ENCODE data around the gene GRM4. TPM values are rescaled to one million over a fixed set of nuclear protein-coding genes. Genes with fewer than 3 reads are reported as not detected.
"Not testable (repeated sequence)": the region's sequence is repeated elsewhere in the genome, so short reads cannot be mapped to it uniquely, and the experiment has no call there.

GRM4 gene
- total RNA-seq, 5 donors from 2014 or later (not counting 1 experiment from before 2014, with no cell fraction given) = 0.10 to 0.38 (median 0.21) TPM; not detected in 1

GRCh38 chr6:34018961-34019606 is 126.8 kb downstream of the GRM4 start:
- WGBS (ENCODE audit: insufficient coverage) = 77% methylated on average over 3 of the region's 7 CpGs
- no peak overlapping the region for H3K4me3 Mint-ChIP-seq
- no peaks in the 10 kb centered on the region for H3K4me1 ChIP-seq (ENCODE audit: control insufficient read depth in 1 of 2, extremely low read depth in 1 of 2, insufficient read depth in 2 of 2, low read length in 2 of 2)
- ATAC-seq (replicated peaks in 1 of 4) = no peak
- no peak overlapping the region for H3K27ac ChIP-seq (ENCODE audit: low read length)
- peaks cover 0 to 39% of the 10 kb centered on the region in 2 experiments for H3K27me3 ChIP-seq (replicated peaks in 1 of 2; ENCODE audit: control insufficient read depth in 2 of 2, extremely low read depth in 1 of 2, insufficient read depth in 2 of 2, low read length in 1 of 2)
- H3K4me3 ChIP-seq (ENCODE audit: control insufficient read depth in 1 of 2, extremely low read depth in 1 of 2, low read length in 1 of 2) = no peak overlapping the region
- H3K36me3 ChIP-seq (ENCODE audit: control insufficient read depth in 2 of 2, extremely low read depth in 1 of 2, insufficient read depth in 1 of 2, low read length in 1 of 2) = no peaks in the 10 kb centered on the region
- no peak overlapping the region for H3K27ac Mint-ChIP-seq
- H3K4me1 Mint-ChIP-seq = no peaks in the 10 kb centered on the region
- POLR2A ChIA-PET = no interaction called here
- CTCF ChIA-PET = no interaction called here
- H3K27me3 Mint-ChIP-seq = peaks cover 0 to 6% of the 10 kb centered on the region in 2 donors
- no peaks in the 10 kb centered on the region for H3K9me3 ChIP-seq
- H3K36me3 Mint-ChIP-seq = no peaks in the 10 kb centered on the region
- H3K9me3 Mint-ChIP-seq = no peaks in the 10 kb centered on the region
- no peak for DNase-seq

GRCh38 chr6:34018026-34018425 is 127.9 kb downstream of the GRM4 start:
- H3K9me3 Mint-ChIP-seq = no peaks in the 10 kb centered on the region
- Histone ChIP-seq H3K4me3 (ENCODE audit: control insufficient read depth in 1 of 2, extremely low read depth in 1 of 2, low read length in 1 of 2) (no peak overlapping the region), H3K4me1 (ENCODE audit: control insufficient read depth in 1 of 2, extremely low read depth in 1 of 2, insufficient read depth in 2 of 2, low read length in 2 of 2) (no peaks in the 10 kb centered on the region), H3K9me3 (no peaks in the 10 kb centered on the region), H3K36me3 (ENCODE audit: control insufficient read depth in 2 of 2, extremely low read depth in 1 of 2, insufficient read depth in 1 of 2, low read length in 1 of 2) (no peaks in the 10 kb centered on the region), H3K27me3 (replicated peaks in 1 of 2; ENCODE audit: control insufficient read depth in 2 of 2, extremely low read depth in 1 of 2, insufficient read depth in 2 of 2, low read length in 1 of 2) (peaks cover 0 to 31% of the 10 kb centered on the region in 2 experiments), H3K27ac (ENCODE audit: low read length) (no peak overlapping the region)
- H3K36me3 Mint-ChIP-seq = no peaks in the 10 kb centered on the region
- CTCF ChIA-PET = interaction anchor here in 1 of 2 donors (0.6 kb wide), 1 partner anchor 558 kb away, joined by 3 read pairs; no protein-coding TSS in a partner anchor
- H3K4me1 Mint-ChIP-seq = no peaks in the 10 kb centered on the region
- peaks cover 0 to 4% of the 10 kb centered on the region in 2 donors for H3K27me3 Mint-ChIP-seq
- no peak overlapping the region for H3K4me3 Mint-ChIP-seq
- ATAC-seq (replicated peaks in 1 of 4) (no peak), DNase-seq (no peak)
- POLR2A ChIA-PET = no interaction called here
- no peak overlapping the region for H3K27ac Mint-ChIP-seq
- WGBS (ENCODE audit: insufficient coverage) = 67% methylated on average over 1 of the region's 6 CpGs

DNA sequence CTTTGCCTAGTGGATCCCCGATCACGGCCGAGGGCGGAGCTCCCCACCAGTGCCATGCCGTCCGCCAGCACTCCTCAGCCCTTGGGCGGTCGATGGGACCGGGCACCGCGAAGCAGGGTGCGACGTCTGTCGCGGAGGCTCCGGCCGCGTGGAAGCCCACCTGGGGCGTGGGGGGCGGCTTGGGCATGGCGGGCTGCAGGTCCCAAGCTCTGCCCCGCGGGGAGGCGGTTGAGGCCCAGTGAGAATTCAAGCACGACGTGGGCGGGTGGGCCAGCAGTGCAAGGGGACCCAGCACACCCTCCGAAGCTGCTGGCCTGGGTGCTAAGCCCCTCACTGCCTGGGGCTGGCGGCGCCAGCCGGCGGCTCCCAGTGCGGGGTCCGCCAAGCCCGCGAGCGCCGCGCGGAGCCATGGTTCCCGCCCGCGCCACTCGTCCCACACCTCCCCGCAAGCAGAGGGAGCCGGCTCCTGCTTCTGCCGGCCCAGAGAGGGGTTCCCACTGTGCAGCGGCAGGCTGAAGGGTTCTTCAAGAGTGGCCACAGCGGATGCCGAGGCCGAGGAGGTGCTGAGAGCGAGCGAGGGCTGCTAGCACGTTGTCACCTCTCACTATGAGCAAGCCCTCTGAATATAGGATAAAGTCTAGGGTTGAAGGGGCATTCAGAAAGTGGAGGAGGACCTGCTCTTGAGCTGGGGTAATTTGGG is 128.6 kb downstream of the GRM4 start:
- no peak overlapping the region for H3K4me3 Mint-ChIP-seq
- H3K4me1 Mint-ChIP-seq = no peaks in the 10 kb centered on the region
- 95% methylated on average over 39 of the region's 54 CpGs for WGBS (ENCODE audit: insufficient coverage)
- POLR2A ChIA-PET = no interaction called here
- no peaks in the 10 kb centered on the region for H3K27me3 Mint-ChIP-seq
- no peaks in the 10 kb centered on the region for H3K36me3 ChIP-seq (ENCODE audit: control insufficient read depth in 2 of 2, extremely low read depth in 1 of 2, insufficient read depth in 1 of 2, low read length in 1 of 2)
- no peaks in the 10 kb centered on the region for H3K4me1 ChIP-seq (ENCODE audit: control insufficient read depth in 1 of 2, extremely low read depth in 1 of 2, insufficient read depth in 2 of 2, low read length in 2 of 2)
- ATAC-seq (replicated peaks in 1 of 4) (no peak), DNase-seq (no peak)
- no peak overlapping the region for H3K4me3 ChIP-seq (ENCODE audit: control insufficient read depth in 1 of 2, extremely low read depth in 1 of 2, low read length in 1 of 2)
- no peaks in the 10 kb centered on the region for H3K9me3 ChIP-seq
- H3K27ac Mint-ChIP-seq = no peak overlapping the region
- H3K9me3 Mint-ChIP-seq = no peaks in the 10 kb centered on the region
- H3K27me3 ChIP-seq (replicated peaks in 1 of 2; ENCODE audit: control insufficient read depth in 2 of 2, extremely low read depth in 1 of 2, insufficient read depth in 2 of 2, low read length in 1 of 2) = peaks cover 0 to 23% of the 10 kb centered on the region in 2 experiments
- CTCF ChIA-PET = interaction anchor here in 1 of 2 donors (0.6 kb wide), 1 partner anchor 558 kb away, joined by 3 read pairs; no protein-coding TSS in a partner anchor
- H3K36me3 Mint-ChIP-seq = no peaks in the 10 kb centered on the region
- H3K27ac ChIP-seq (ENCODE audit: low read length) = no peak overlapping the region

DNA sequence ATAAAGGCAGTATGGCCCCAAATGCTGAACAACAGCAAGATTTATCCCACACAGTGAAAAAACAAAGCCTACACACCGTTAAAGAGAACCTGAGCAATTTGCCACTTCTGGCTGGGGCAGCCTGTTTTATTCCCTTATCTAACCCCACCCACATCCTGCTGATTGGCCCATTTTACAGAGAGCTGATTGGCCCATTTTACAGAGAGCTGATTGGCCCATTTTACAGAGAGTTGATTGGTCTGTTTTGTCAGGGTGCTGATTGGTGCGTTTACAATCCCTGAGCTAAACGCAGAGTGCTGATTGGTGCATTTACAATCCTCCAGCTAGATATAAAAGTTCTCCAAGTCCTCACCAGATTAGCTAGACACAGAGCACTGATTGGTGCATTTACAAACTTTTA is 129.3 kb downstream of the GRM4 start:
- H3K36me3 ChIP-seq (ENCODE audit: control insufficient read depth in 2 of 2, extremely low read depth in 1 of 2, insufficient read depth in 1 of 2, low read length in 1 of 2); DNase-seq; H3K27ac ChIP-seq (ENCODE audit: low read length); H3K4me1 Mint-ChIP-seq; CTCF ChIA-PET; H3K9me3 Mint-ChIP-seq; H3K4me1 ChIP-seq (ENCODE audit: control insufficient read depth in 1 of 2, extremely low read depth in 1 of 2, insufficient read depth in 2 of 2, low read length in 2 of 2); H3K36me3 Mint-ChIP-seq; H3K27ac Mint-ChIP-seq; H3K4me3 Mint-ChIP-seq; ATAC-seq (replicated peaks in 1 of 4); H3K4me3 ChIP-seq (ENCODE audit: control insufficient read depth in 1 of 2, extremely low read depth in 1 of 2, low read length in 1 of 2); H3K27me3 Mint-ChIP-seq; POLR2A ChIA-PET; H3K9me3 ChIP-seq: not testable (repeated sequence)
- WGBS (ENCODE audit: insufficient coverage) = no CpG with 5 or more reads among the region's 3 CpGs
- peaks cover 0 to 18% of the 10 kb centered on the region in 2 experiments for H3K27me3 ChIP-seq (replicated peaks in 1 of 2; ENCODE audit: control insufficient read depth in 2 of 2, extremely low read depth in 1 of 2, insufficient read depth in 2 of 2, low read length in 1 of 2)

DNA sequence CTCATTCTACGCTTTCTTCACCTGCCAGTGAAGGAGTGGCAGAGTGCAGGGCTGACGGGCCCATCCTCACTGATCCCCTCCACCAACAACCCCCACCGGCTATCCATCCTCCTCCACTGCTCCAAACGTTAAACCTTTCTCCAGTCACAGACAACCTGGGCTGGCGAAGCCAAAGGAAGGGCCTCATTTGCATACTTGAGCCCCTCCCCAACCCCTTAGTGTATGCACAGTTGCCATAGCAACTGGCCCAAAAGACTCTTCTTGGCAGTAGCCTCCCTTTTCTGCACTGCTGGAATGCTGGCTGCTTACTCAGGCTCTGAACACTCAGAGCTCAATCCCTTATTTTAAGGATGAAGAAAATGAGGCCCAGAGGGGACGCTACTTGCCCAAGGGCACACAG is 130.3 kb downstream of the GRM4 start:
- Mint-ChIP-seq H3K36me3 (no peaks in the 10 kb centered on the region), H3K9me3 (no peaks in the 10 kb centered on the region), H3K27ac (no peak overlapping the region), H3K27me3 (no peaks in the 10 kb centered on the region), H3K4me3 (no peak overlapping the region), H3K4me1 (no peaks in the 10 kb centered on the region)
- POLR2A ChIA-PET = no interaction called here
- CTCF ChIA-PET = no interaction called here
- Histone ChIP-seq H3K27ac (ENCODE audit: low read length) (no peak overlapping the region), H3K4me3 (ENCODE audit: control insufficient read depth in 1 of 2, extremely low read depth in 1 of 2, low read length in 1 of 2) (no peak overlapping the region), H3K36me3 (ENCODE audit: control insufficient read depth in 2 of 2, extremely low read depth in 1 of 2, insufficient read depth in 1 of 2, low read length in 1 of 2) (no peaks in the 10 kb centered on the region), H3K4me1 (ENCODE audit: control insufficient read depth in 1 of 2, extremely low read depth in 1 of 2, insufficient read depth in 2 of 2, low read length in 2 of 2) (no peaks in the 10 kb centered on the region), H3K27me3 (replicated peaks in 1 of 2; ENCODE audit: control insufficient read depth in 2 of 2, extremely low read depth in 1 of 2, insufficient read depth in 2 of 2, low read length in 1 of 2) (peaks cover 0 to 18% of the 10 kb centered on the region in 2 experiments), H3K9me3 (no peaks in the 10 kb centered on the region)
- ATAC-seq (replicated peaks in 1 of 4) = no peak
- WGBS (ENCODE audit: insufficient coverage) = 70% methylated on average over 6 of the region's 6 CpGs
- no peak for DNase-seq

DNA sequence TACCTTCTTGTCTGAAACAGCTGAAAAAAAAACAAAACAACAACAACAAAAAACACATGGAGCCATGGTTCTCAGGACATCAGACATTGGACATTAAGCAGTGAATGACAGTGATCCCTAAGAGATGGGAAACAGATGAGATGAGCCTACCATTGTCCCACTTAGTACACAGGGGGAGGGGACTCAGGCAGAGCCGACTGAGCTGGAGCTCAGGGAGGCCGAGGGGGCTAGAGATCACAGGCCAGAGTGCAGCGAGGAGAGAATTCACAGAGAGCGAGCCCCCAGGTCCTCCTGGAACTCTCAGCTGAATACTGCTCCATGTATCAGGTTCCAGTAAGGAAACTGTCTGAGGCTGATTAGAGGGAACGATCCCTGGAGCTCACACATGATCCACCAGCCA is 134.6 kb downstream of the GRM4 start:
- no peaks in the 10 kb centered on the region for H3K36me3 Mint-ChIP-seq
- ChIA-PET CTCF (no interaction called here), POLR2A (no interaction called here)
- H3K4me3 Mint-ChIP-seq = no peak overlapping the region
- Histone ChIP-seq H3K4me1 (ENCODE audit: control insufficient read depth in 1 of 2, extremely low read depth in 1 of 2, insufficient read depth in 2 of 2, low read length in 2 of 2) (no peaks in the 10 kb centered on the region), H3K27me3 (replicated peaks in 1 of 2; ENCODE audit: control insufficient read depth in 2 of 2, extremely low read depth in 1 of 2, insufficient read depth in 2 of 2, low read length in 1 of 2) (peaks cover 2 to 25% of the 10 kb centered on the region in 2 experiments), H3K27ac (ENCODE audit: low read length) (no peak overlapping the region), H3K9me3 (no peaks in the 10 kb centered on the region), H3K4me3 (ENCODE audit: control insufficient read depth in 1 of 2, extremely low read depth in 1 of 2, low read length in 1 of 2) (no peak overlapping the region), H3K36me3 (ENCODE audit: control insufficient read depth in 2 of 2, extremely low read depth in 1 of 2, insufficient read depth in 1 of 2, low read length in 1 of 2) (no peaks in the 10 kb centered on the region)
- DNase-seq = no peak
- H3K4me1 Mint-ChIP-seq = no peaks in the 10 kb centered on the region
- no peaks in the 10 kb centered on the region for H3K9me3 Mint-ChIP-seq
- 57% methylated on average over 5 of the region's 5 CpGs for WGBS (ENCODE audit: insufficient coverage)
- no peak for ATAC-seq (replicated peaks in 1 of 4)
- H3K27me3 Mint-ChIP-seq = peaks cover 6 to 16% of the 10 kb centered on the region in 2 donors
- H3K27ac Mint-ChIP-seq = no peak overlapping the region

Measured in T-cell (primary cell).